T-helper 1 cell treated with Interleukin-12 subunit alpha and Interleukin-12 subunit beta and Interleukin-4 antibody, amounts not matched to agents 30 μg/mL and 1 μg/mL, for 36 hours (primary cell): Measurements from ENCODE around the gene FAM228B.
"Not testable (repeated sequence)": the region's sequence is repeated elsewhere in the genome, so short reads cannot be mapped to it uniquely, and the experiment has no call there.

Experiments
- H3K27ac Mint-ChIP-seq: one replicate; pipeline ENCODE4 v1.8.0; 2021; ENCODE audit warnings: mild to moderate bottlenecking, mixed read lengths
- H3K27me3 Mint-ChIP-seq: one replicate; pipeline ENCODE4 v1.8.0; 2021; ENCODE audit warnings: low read depth, mixed read lengths
- H3K36me3 Mint-ChIP-seq: one replicate; pipeline ENCODE4 v1.8.0; 2021; ENCODE audit warnings: low read depth, mixed read lengths
- H3K4me1 Mint-ChIP-seq: one replicate; pipeline ENCODE4 v1.8.0; 2021; ENCODE audit warnings: low read depth, mixed read lengths
- H3K4me3 Mint-ChIP-seq: one replicate; pipeline ENCODE4 v1.8.0; 2021; ENCODE audit warnings: mild to moderate bottlenecking, moderate library complexity, mixed read lengths
- H3K9me3 Mint-ChIP-seq: one replicate; pipeline ENCODE4 v1.8.0; 2021; ENCODE audit warnings: mixed read lengths

Gene FAM228B

GRCh38 chr2:24190503-24190902, 67.2 kb downstream of the FAM228B start:
- Mint-ChIP-seq H3K4me3 (no peak overlapping the region), H3K27ac (no peak overlapping the region), H3K27me3 (peaks cover 10% of the 10 kb centered on the region), H3K9me3 (no peaks in the 10 kb centered on the region), H3K4me1 (no peaks in the 10 kb centered on the region), H3K36me3 (no peaks in the 10 kb centered on the region)

- H3K27me3 Mint-ChIP-seq, result peaks cover 10% of the 10 kb centered on the region
- no peaks in the 10 kb centered on the region for H3K36me3 Mint-ChIP-seq
- no peaks in the 10 kb centered on the region for H3K4me1 Mint-ChIP-seq
- H3K9me3 Mint-ChIP-seq, result no peaks in the 10 kb centered on the region
- H3K4me3 Mint-ChIP-seq, result no peak overlapping the region
- H3K27ac Mint-ChIP-seq, result no peak overlapping the region
Observed at GRCh38 chr2:24191156-24191555, 67.9 kb downstream of the FAM228B start.

- Mint-ChIP-seq H3K36me3 (no peaks in the 10 kb centered on the region), H3K4me3 (no peak overlapping the region), H3K4me1 (no peaks in the 10 kb centered on the region), H3K27me3 (peaks cover 16% of the 10 kb centered on the region), H3K9me3 (no peaks in the 10 kb centered on the region), H3K27ac (no peak overlapping the region)
Observed at GRCh38 chr2:24191848-24192247, 68.6 kb downstream of the FAM228B start.

- not testable (repeated sequence) for H3K27ac Mint-ChIP-seq, H3K4me3 Mint-ChIP-seq, H3K36me3 Mint-ChIP-seq, H3K27me3 Mint-ChIP-seq, H3K4me1 Mint-ChIP-seq, H3K9me3 Mint-ChIP-seq
Observed at GRCh38 chr2:24197213-24197612, 73.9 kb downstream of the FAM228B start.

- peaks cover 17% of the 10 kb centered on the region for H3K36me3 Mint-ChIP-seq
- H3K27me3 Mint-ChIP-seq, result peaks cover 7% of the 10 kb centered on the region
- no peak overlapping the region for H3K27ac Mint-ChIP-seq
- H3K9me3 Mint-ChIP-seq, result no peaks in the 10 kb centered on the region
- no peak overlapping the region for H3K4me3 Mint-ChIP-seq
- no peaks in the 10 kb centered on the region for H3K4me1 Mint-ChIP-seq
Observed at GRCh38 chr2:24199968-24200590, 76.8 kb downstream of the FAM228B start.

- Mint-ChIP-seq H3K4me3 (no peak overlapping the region), H3K27me3 (peaks cover 7% of the 10 kb centered on the region), H3K36me3 (peaks cover 20% of the 10 kb centered on the region), H3K4me1 (no peaks in the 10 kb centered on the region), H3K9me3 (no peaks in the 10 kb centered on the region), H3K27ac (no peak overlapping the region)
Observed at GRCh38 chr2:24200799-24201198, 77.5 kb downstream of the FAM228B start.

- no peak overlapping the region for H3K4me3 Mint-ChIP-seq
- no peaks in the 10 kb centered on the region for H3K9me3 Mint-ChIP-seq
- no peaks in the 10 kb centered on the region for H3K4me1 Mint-ChIP-seq
- H3K36me3 Mint-ChIP-seq, result peaks cover 26% of the 10 kb centered on the region
- H3K27me3 Mint-ChIP-seq, result no peaks in the 10 kb centered on the region
- H3K27ac Mint-ChIP-seq, result no peak overlapping the region
Observed at GRCh38 chr2:24203029-24203786, 79.9 kb downstream of the FAM228B start.

GRCh38 chr2:24203787-24204150, 80.5 kb downstream of the FAM228B start:
- no peak overlapping the region for H3K4me3 Mint-ChIP-seq
- H3K4me1 Mint-ChIP-seq, result no peaks in the 10 kb centered on the region
- no peaks in the 10 kb centered on the region for H3K9me3 Mint-ChIP-seq
- peaks cover 30% of the 10 kb centered on the region for H3K36me3 Mint-ChIP-seq
- no peak overlapping the region for H3K27ac Mint-ChIP-seq
- H3K27me3 Mint-ChIP-seq, result no peaks in the 10 kb centered on the region

- H3K27me3 Mint-ChIP-seq, result no peaks in the 10 kb centered on the region
- no peak overlapping the region for H3K27ac Mint-ChIP-seq
- H3K4me1 Mint-ChIP-seq, result no peaks in the 10 kb centered on the region
- peaks cover 35% of the 10 kb centered on the region for H3K36me3 Mint-ChIP-seq
- no peak overlapping the region for H3K4me3 Mint-ChIP-seq
- no peaks in the 10 kb centered on the region for H3K9me3 Mint-ChIP-seq
Observed at GRCh38 chr2:24204505-24204904, 81.2 kb downstream of the FAM228B start.

GRCh38 chr2:24205131-24205530, 81.9 kb downstream of the FAM228B start:
- Mint-ChIP-seq H3K36me3 (peaks cover 37% of the 10 kb centered on the region), H3K27me3 (no peaks in the 10 kb centered on the region), H3K9me3 (no peaks in the 10 kb centered on the region), H3K4me3 (no peak overlapping the region), H3K4me1 (no peaks in the 10 kb centered on the region), H3K27ac (no peak overlapping the region)

- Mint-ChIP-seq H3K27me3 (no peaks in the 10 kb centered on the region), H3K4me3 (no peak overlapping the region), H3K4me1 (no peaks in the 10 kb centered on the region), H3K27ac (no peak overlapping the region), H3K36me3 (peaks cover 34% of the 10 kb centered on the region), H3K9me3 (no peaks in the 10 kb centered on the region)
Observed at GRCh38 chr2:24206242-24206641, 83.0 kb downstream of the FAM228B start.

- no peaks in the 10 kb centered on the region for H3K9me3 Mint-ChIP-seq
- H3K4me1 Mint-ChIP-seq, result no peaks in the 10 kb centered on the region
- H3K27me3 Mint-ChIP-seq, result no peaks in the 10 kb centered on the region
- H3K36me3 Mint-ChIP-seq, result peaks cover 39% of the 10 kb centered on the region
- H3K27ac Mint-ChIP-seq, result no peak overlapping the region
- no peak overlapping the region for H3K4me3 Mint-ChIP-seq
Observed at GRCh38 chr2:24206714-24207113, 83.4 kb downstream of the FAM228B start.

- H3K4me1 Mint-ChIP-seq, result no peaks in the 10 kb centered on the region
- H3K27me3 Mint-ChIP-seq, result no peaks in the 10 kb centered on the region
- no peak overlapping the region for H3K4me3 Mint-ChIP-seq
- no peaks in the 10 kb centered on the region for H3K9me3 Mint-ChIP-seq
- peaks cover 44% of the 10 kb centered on the region for H3K36me3 Mint-ChIP-seq
- H3K27ac Mint-ChIP-seq, result no peak overlapping the region
Observed at GRCh38 chr2:24207359-24207758, 84.1 kb downstream of the FAM228B start.

GRCh38 chr2:24208490-24208889, 85.2 kb downstream of the FAM228B start:
- Mint-ChIP-seq H3K4me3 (no peak overlapping the region), H3K27ac (no peak overlapping the region), H3K36me3 (peaks cover 41% of the 10 kb centered on the region), H3K27me3 (no peaks in the 10 kb centered on the region), H3K9me3 (no peaks in the 10 kb centered on the region), H3K4me1 (no peaks in the 10 kb centered on the region)

- Mint-ChIP-seq H3K4me3 (no peak overlapping the region), H3K27me3 (no peaks in the 10 kb centered on the region), H3K27ac (no peak overlapping the region), H3K9me3 (no peaks in the 10 kb centered on the region), H3K36me3 (peaks cover 38% of the 10 kb centered on the region), H3K4me1 (no peaks in the 10 kb centered on the region)
Observed at GRCh38 chr2:24209389-24210105, 86.3 kb downstream of the FAM228B start.
